Myocyte (in vitro differentiated cells): ENCODE results near the gene SEC16A. TPM values are rescaled to one million over a fixed set of nuclear protein-coding genes. Genes with fewer than 3 reads are reported as not detected.
A peak's percentile ranks its signal among the peaks of the same experiment; 100 is the strongest.

ENCODE experiments used
- DNase-seq: peaks from one replicate; pipeline ENCODE4 v3.0.0-alpha.2; 2012; ENCODE audit warnings: low read depth
- total RNA-seq: library from RNA; depleted of rRNA; stranded (reverse); fragments of >200 nt; gene quantifications from 2 replicates; pipeline ENCODE4 v1.2.3, GENCODE V29; 2014

SEC16A gene
- total RNA-seq, 1 donor from 2014 or later, result 25.3 TPM

GRCh38 chr9:136441681-136442245 is 41.1 kb downstream of the SEC16A start:
- DNase-seq, result no peak

GRCh38 chr9:136441191-136441680 is 41.6 kb downstream of the SEC16A start:
- DNase-seq, result no peak

GRCh38 chr9:136439481-136440408 is 43.1 kb downstream of the SEC16A start, which contains the start of gene INPP5E:
INPP5E (minus strand) TSS chr9:136439845; CDS start chr9:136439419, 426 bp downstream.
- DNase-seq, result peak; percentile 73

- peak; percentile 23 for DNase-seq
These were observed 44.0 kb downstream of the SEC16A start for GRCh38 chr9:136438548-136439480.

- no peak for DNase-seq
These were observed 44.8 kb downstream of the SEC16A start for GRCh38 chr9:136437839-136438547.

- peak; percentile 47 for DNase-seq
These were observed 45.4 kb downstream of the SEC16A start for GRCh38 chr9:136437430-136437829.

- peak; percentile 60 for DNase-seq
These were observed 46.7 kb downstream of the SEC16A start for GRCh38 chr9:136436055-136436634.

GRCh38 chr9:136434580-136435169 is 48.2 kb downstream of the SEC16A start:
- no peak for DNase-seq

- DNase-seq, result no peak
These were observed 48.8 kb downstream of the SEC16A start for GRCh38 chr9:136433849-136434579.

GRCh38 chr9:136433043-136433715 is 49.7 kb downstream of the SEC16A start:
- DNase-seq, result no peak

GRCh38 chr9:136432591-136432990 is 50.2 kb downstream of the SEC16A start:
- no peak for DNase-seq

- DNase-seq, result no peak
These were observed 51.0 kb downstream of the SEC16A start for GRCh38 chr9:136431782-136432350.

- DNase-seq, result no peak
These were observed 52.1 kb downstream of the SEC16A start for GRCh38 chr9:136430588-136431234.

GRCh38 chr9:136429683-136430491 is 53.0 kb downstream of the SEC16A start:
- DNase-seq, result no peak

GRCh38 chr9:136429075-136429628 is 53.7 kb downstream of the SEC16A start:
- DNase-seq, result no peak

GRCh38 chr9:136426787-136427186 is 56.1 kb downstream of the SEC16A start:
- DNase-seq, result no peak
